Upper lobe of left lung (tissue), 4 donors: ENCODE results near the gene C6orf62.

ENCODE experiments used
- CTCF ChIP-seq, 6 experiments: fragments of 450-650 bp in 4 of 6; fragments of 200-600 bp in 2 of 6; sonication (generic) in 2 of 6; IDR thresholded peaks; one replicate each; pipeline ENCODE4 v1.5.1; 2016 to 2019; ENCODE audit warnings: antibody characterized with exemption in 6 of 6
- POLR2A ChIP-seq, 4 donors: fragments of 450-650 bp; IDR thresholded peaks; one replicate each; pipeline ENCODE4 v1.5.1; 2016 to 2017; ENCODE audit warnings: antibody characterized with exemption in 4 of 4, mild to moderate bottlenecking in 2 of 4

DNA sequence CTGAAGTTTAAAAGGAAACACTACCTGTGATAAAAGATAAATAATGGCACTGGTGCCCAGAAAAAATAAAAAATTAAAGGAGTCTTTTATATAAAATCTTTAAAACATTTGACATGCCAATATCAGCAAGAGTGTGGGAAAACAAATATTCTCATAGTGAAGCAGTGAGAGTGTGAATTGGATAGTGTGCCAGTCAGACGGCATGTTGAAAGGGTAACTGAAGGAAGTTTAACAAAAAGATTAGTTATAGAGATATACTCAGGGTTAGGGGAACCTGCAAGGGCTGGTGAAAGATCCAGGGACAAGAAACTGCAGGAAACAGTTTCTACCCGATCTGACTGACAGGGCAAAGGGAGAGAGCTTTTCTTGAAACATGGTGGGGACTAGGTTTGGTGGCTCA, 33.5 kb upstream of the C6orf62 start:
- TF ChIP-seq CTCF (IDR thresholded peaks at IDR 0.05) (no peak), POLR2A (IDR thresholded peaks at IDR 0.05) (no peak)
